ENCODE results near the gene UGT3A1. TPM values are rescaled to one million over a fixed set of nuclear protein-coding genes. Genes with fewer than 3 reads are reported as not detected.
"Not testable (repeated sequence)": the region's sequence is repeated elsewhere in the genome, so short reads cannot be mapped to it uniquely, and the experiment has no call there.

UGT3A1 gene
- 1.8 and 3.1 TPM in 2 replicates for total RNA-seq (2014; rRNA removed; shearing (Covaris generic))
- polyA plus RNA-seq (2016; fragmentation: Nextera tagmentation; extraction: Ambion mirVana) = 1.4 and 1.6 TPM in 2 replicates
- long read RNA-seq, partial matches to known transcripts = 2 of 3 reads
- long read RNA-seq, other reads (novel, unspliced or antisense) = 1 of 3 reads

GRCh38 chr5:35990941-35991611 is at the start of gene UGT3A1:
Gene UGT3A1, minus strand, starts transcription at chr5:35991390. Its CDS starts 150 bp downstream, at chr5:35991240.
- Mint-ChIP-seq H3K4me1 (peaks cover 9% of the 10 kb centered on the region), H3K4me3 (peak within 1 kb of the TSS; percentile 87), H3K27ac (no peak within 1 kb of the TSS), H3K9me3 (no peaks in the 10 kb centered on the region), H3K36me3 (ENCODE audit: low read depth) (no peaks in the 10 kb centered on the region), H3K27me3 (ENCODE audit: insufficient read depth, low read depth, poor library complexity) (peaks cover 12% of the 10 kb centered on the region)
- Histone ChIP-seq H4K20me1 (replicated peaks; ENCODE audit: insufficient read depth) (no peaks in the 10 kb centered on the region), H3K9me2 (ENCODE audit: insufficient read depth) (peaks cover 6% of the 10 kb centered on the region; the same call in 1 of the 2 replicates), H3K27ac (ENCODE audit: low read depth) (no peak within 1 kb of the TSS), H3K27me3 (ENCODE audit: insufficient read depth) (peaks cover 26% of the 10 kb centered on the region), H3K4me2 (peak within 1 kb of the TSS; percentile 82), H3K4me1 (ENCODE audit: insufficient read depth) (peaks cover 7% of the 10 kb centered on the region; the same call in 1 of the 2 replicates), H3F3A (replicated peaks; ENCODE audit: low read depth) (no peaks in the 10 kb centered on the region), H3K36me3 (ENCODE audit: insufficient read depth) (no peaks in the 10 kb centered on the region), H3K4me3 (peak within 1 kb of the TSS; percentile 63), H2AFZ (peak within 1 kb of the TSS; percentile 94), H3K79me2 (replicated peaks; ENCODE audit: insufficient read depth) (no peaks in the 10 kb centered on the region)
- ATAC-seq (peak; percentile 97), DNase-seq (ENCODE audit: low spot score) (peak; percentile 93)
- TF ChIP-seq POLR2AphosphoS5 (IDR thresholded peaks at IDR 0.05; ENCODE audit: low read depth) (peak; percentile 41; the same call in 1 of the 2 replicates), CREB1 (CRISPR knock-in tag; IDR thresholded peaks at IDR 0.05; ENCODE audit: low read depth) (peak; percentile 52; the same call in 1 of the 2 replicates), ZNF114 (CRISPR knock-in tag; IDR thresholded peaks at IDR 0.05) (no peak)

GRCh38 chr5:36035696-36036095 is 44.5 kb upstream of the UGT3A1 start:
- ATAC-seq = peak; percentile 54; the same call in 2 of the 3 replicates

GRCh38 chr5:36034536-36035134 is 43.4 kb upstream of the UGT3A1 start:
- not testable (repeated sequence) for H3K36me3 ChIP-seq (ENCODE audit: insufficient read depth); H3K4me3 Mint-ChIP-seq; H3K4me2 ChIP-seq; H2AFZ ChIP-seq; H3K4me1 Mint-ChIP-seq; H4K20me1 ChIP-seq (replicated peaks; ENCODE audit: insufficient read depth); H3K27me3 ChIP-seq (ENCODE audit: insufficient read depth); H3K27ac Mint-ChIP-seq; H3K27ac ChIP-seq (ENCODE audit: low read depth); H3K4me1 ChIP-seq (ENCODE audit: insufficient read depth); H3K9me2 ChIP-seq (ENCODE audit: insufficient read depth); ATAC-seq; H3K79me2 ChIP-seq (replicated peaks; ENCODE audit: insufficient read depth); H3K4me3 ChIP-seq; H3K9me3 Mint-ChIP-seq; DNase-seq (ENCODE audit: low spot score); H3K36me3 Mint-ChIP-seq (ENCODE audit: low read depth); H3F3A ChIP-seq (replicated peaks; ENCODE audit: low read depth); H3K27me3 Mint-ChIP-seq (ENCODE audit: insufficient read depth, low read depth, poor library complexity)

More at GRCh38 chr5:36035696-36036095, 44.5 kb upstream of the UGT3A1 start:
- Mint-ChIP-seq H3K36me3 (ENCODE audit: low read depth) (peaks cover 9% of the 10 kb centered on the region; the same call in 2 of the 3 replicates), H3K27ac (no peak overlapping the region), H3K4me1 (peaks cover 2% of the 10 kb centered on the region), H3K9me3 (no peaks in the 10 kb centered on the region), H3K27me3 (ENCODE audit: insufficient read depth, low read depth, poor library complexity) (peaks cover 3% of the 10 kb centered on the region), H3K4me3 (no peak overlapping the region)
- Histone ChIP-seq H3K4me1 (ENCODE audit: insufficient read depth) (peaks cover 2% of the 10 kb centered on the region; the same call in 1 of the 2 replicates), H4K20me1 (replicated peaks; ENCODE audit: insufficient read depth) (no peaks in the 10 kb centered on the region; the same call in 1 of the 2 replicates), H3K79me2 (replicated peaks; ENCODE audit: insufficient read depth) (no peaks in the 10 kb centered on the region), H3K27ac (ENCODE audit: low read depth) (no peak overlapping the region), H3K4me3 (no peak overlapping the region), H3K9me2 (ENCODE audit: insufficient read depth) (0 out of 2 replicates have a peak, but pooled peaks cover 4% of the 10 kb centered on the region), H3K27me3 (ENCODE audit: insufficient read depth) (no peaks in the 10 kb centered on the region), H3F3A (replicated peaks; ENCODE audit: low read depth) (no peaks in the 10 kb centered on the region), H2AFZ (no peak overlapping the region), H3K4me2 (no peak overlapping the region), H3K36me3 (ENCODE audit: insufficient read depth) (no peaks in the 10 kb centered on the region)
- peak; percentile 26 for DNase-seq (ENCODE audit: low spot score)
- TF ChIP-seq ZNF331 (CRISPR knock-in tag; IDR thresholded peaks at IDR 0.05; ENCODE audit: low read depth) (no peak), CTCF (conservative IDR thresholded peaks at IDR 0.05; ENCODE audit: low read depth in 2 of 2) (peak in 1 of 2 experiments; percentile 46; a peak in 2 of 4 replicates)

All from GM23338 (cell line).